8988T (cell line): ENCODE data around the gene ZDBF2.
A peak's percentile ranks its signal among the peaks of the same experiment; 100 is the strongest.
"Not testable (repeated sequence)": the region's sequence is repeated elsewhere in the genome, so short reads cannot be mapped to it uniquely, and the experiment has no call there.

ENCODE experiments used
- DNase-seq: peaks from one replicate; pipeline ENCODE4 v3.0.0; 2011

ZDBF2 gene

DNA sequence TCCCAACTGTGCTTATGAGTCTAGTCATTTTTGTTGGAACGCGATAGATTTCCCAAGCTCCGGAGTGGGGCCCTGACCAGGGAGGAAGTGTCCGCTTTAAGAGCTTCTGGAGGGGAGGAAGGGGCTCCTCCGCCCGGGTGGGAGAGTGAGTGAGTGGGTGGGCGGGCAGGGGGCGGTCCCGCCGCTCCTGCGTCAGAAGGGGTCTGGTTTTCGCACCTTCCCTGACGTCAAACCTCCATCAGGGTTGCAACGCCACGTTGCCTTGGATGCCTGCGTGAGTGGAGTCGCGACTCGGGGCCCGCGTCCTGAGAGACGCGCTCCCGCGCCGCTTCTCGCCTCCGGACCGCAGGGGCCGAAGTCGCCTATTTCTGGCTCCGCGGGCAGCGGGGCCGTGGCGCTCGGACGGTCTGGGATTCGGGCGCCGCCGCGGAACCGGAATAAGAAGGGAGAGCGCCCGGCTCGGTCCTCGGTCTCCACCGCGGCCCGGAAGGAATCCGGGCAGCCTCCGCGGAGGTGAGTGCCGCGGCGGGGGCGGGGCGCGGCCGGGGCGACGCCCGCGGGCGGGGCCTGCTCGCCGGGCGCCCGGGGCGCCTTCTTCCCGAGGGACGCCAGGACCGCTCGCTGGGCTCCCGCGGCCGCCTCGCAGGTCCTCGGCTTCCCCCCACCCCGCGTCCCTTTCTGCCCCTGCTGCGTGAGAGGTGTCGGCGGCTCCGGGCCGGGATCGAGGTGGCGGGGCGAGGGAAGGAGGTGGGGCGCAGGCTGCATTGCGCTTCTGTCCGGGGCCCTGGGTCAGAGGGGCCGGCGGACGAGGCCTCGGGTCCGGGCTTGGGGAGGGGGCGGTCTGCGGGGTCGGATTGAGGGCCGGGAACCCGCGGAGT lies at the start of gene ZDBF2:
Gene ZDBF2 (plus strand): TSS at position 230 of the 878 bp plus-strand sequence. CDS start 7,187 bp downstream, outside the sequence.
- peak; percentile 74 for DNase-seq

DNA sequence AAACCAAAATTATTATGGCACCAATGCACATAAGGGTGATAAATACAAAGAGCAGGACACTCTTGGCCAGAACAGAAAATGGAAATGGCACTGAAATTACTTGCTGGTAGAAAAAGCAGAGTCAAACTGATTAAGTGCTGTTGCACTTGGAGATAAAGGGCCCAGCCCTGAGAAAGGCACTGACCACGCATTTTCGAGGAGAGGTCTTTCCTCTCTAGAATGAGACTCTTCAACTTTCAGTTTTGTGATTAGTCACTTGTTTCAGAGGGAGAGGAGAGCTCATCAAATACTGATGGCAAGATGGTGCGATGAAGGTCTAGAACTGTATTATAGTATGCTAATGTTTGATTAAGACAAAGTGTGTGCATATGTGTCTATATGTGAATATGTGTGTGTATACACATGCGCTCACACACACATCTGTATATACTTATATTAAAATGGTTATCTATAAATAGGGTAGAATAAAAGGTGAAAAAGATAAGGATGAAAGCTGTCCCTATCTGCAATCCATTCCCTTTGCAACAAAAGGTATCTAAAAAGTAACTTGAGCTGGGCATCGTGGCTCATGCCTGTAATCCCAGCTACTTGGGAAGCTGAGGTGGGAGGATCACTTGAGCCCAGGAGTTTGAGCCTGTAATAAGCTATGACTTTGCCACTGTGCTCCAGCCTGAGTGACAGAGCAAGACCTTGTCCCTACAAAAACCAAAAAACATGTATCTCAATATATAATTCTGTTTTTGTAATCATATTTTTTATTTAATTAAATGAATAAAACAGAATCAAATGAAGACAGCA lies 48.8 kb upstream of the ZDBF2 start:
- DNase-seq, result no peak

DNA sequence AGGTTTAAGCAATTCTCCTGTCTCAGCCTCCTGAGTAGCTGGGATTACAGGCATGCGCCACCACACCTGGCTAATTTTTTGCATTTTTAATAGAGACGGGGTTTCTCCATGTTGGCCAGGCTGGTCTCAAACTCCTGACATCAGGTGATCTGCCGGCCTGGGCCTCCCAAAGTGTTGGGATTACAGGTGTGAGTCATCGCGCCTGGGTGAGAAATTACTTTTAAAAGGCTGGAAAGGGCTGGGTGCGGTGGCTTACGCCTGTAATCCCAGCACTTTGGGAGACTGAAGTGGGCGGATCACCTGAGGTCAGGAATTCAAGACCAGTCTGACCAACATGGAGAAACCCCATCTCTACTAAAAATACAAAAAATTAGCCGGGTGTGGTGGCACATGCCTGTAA lies 45.8 kb upstream of the ZDBF2 start:
- not testable (repeated sequence) for DNase-seq

DNA sequence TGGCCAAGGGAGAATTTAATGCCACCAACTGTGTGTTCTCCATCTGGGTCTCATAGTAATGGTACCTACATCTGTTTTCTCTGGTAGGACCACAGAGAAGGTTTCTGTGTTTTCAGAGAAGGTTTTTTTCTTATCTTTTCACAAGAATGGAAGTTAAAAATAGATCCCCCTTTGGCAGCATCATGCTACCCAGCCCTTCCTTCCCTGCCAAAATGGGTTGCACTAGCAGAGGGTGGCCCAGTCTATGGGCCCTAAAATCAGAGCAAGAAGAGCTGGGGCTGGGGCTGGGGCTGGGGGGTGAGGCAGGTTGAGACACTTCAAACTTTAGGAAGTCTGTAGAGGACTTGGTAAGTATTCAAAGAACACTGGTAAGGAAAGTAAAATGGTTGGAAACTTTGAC lies 44.8 kb upstream of the ZDBF2 start:
- DNase-seq, result no peak

DNA sequence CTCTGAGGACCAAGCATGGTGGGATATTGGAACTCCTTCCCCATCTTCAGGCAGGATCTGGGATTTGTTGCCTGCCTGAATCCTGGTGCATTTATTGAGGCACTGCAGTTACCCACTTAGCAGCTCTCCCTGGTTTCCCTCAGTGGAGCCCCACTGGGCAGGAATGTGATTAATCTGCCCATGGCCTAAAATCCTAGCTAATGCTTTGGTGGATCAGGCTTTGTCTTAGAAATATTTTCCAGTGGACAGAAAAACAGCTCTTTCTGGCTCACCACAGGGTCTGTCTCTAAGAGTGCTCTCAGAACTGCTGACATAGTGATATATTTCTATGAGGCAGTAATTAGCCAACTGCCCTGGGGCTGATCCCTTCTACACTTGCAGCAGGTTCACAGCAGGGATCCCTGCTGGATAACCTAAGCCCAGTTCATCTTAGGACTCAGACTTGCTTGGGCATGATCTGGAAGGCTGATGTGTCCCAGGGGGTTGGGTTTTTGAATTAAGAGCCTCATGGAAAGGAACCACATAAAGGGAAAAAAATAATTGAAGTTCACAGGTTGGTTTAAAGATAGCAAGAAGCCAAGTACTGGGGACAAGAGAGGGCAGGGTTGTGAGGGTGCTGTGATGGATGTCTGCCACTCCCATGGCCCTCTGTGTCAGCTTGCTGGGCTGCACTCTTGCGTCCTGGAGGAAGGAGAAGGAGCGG lies 44.3 kb upstream of the ZDBF2 start:
- DNase-seq, result no peak

DNA sequence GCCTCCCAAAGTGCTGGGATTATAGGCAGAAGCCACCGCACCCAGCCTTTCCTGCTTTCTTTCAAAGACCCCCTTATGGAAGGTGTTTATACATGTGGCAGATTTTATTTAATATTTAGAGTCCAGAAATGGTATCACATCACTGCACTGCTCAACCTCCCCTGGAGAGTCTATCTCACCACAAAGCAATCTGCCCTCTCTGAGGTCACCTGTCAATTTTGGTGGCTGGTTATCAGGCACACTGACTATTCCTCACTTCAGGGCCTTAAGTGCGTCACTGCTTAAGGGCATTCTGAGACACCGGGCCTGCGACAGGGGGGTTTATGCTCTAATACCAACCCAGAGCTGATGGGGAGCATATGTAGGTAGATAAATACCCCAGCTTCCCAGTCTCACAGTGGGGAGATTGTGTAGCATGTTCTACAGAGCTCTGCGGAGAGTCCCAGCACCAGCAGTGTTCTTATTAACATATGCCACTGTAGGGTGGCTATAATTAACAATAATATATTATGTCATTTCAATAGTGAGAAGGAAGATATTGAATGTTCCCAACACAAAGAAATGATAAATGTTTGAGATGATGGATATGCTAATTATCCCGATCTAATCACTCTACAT lies 42.7 kb upstream of the ZDBF2 start:
- no peak for DNase-seq

DNA sequence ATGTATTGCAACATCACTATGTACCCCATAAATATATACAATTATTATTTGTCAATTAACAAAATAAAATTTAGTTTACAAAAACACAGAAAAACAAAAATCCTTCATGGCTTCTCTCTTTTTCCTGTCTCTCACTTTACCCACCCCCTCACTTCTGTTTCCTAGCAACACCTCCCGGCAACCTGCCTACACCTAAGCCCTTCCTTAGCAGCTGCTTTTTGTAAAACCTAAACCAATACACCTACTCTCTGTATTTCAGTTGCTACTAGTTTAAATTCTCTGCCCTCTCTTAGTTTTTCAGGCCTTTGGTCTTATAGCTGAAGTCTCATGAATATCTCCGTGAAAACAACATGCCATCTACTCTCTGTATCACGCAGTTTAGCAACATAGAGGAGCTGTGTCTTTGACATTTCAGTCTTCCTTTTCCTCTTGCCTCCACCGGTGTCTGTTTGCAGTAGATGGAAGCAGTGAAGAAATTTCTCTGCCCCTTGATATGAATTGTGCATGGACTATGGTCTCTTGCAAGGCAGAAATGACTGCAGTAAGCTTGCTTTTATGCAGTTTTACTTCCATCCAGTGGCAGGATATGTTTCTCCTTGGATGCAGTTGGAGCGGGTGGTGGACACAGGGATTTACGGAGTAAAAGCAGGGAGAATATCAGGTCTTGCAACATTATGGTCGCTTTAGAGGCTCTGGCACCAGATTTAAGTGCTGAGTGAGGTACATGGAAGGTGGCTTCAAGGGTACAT lies 42.0 kb upstream of the ZDBF2 start:
- DNase-seq, result no peak

DNA sequence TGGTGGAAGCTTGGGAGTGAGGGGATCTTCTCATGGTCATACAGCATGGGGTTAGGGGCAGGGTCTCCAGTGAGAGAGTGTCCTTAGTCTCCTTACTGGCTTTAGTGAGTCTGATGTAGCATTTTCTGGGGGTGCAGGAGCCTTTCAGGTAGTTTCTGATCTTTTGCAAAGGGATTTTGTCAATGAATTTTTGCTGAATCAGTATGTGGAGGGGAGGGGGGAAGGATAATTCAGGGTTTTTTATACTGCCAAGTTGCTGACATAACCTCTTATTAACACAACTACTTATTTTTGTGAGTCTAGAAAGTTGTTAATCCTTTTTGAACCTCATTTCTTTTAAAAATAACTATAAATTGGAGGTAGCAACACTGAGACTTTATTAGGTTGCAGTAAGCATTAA lies 35.3 kb upstream of the ZDBF2 start:
- DNase-seq, result no peak

DNA sequence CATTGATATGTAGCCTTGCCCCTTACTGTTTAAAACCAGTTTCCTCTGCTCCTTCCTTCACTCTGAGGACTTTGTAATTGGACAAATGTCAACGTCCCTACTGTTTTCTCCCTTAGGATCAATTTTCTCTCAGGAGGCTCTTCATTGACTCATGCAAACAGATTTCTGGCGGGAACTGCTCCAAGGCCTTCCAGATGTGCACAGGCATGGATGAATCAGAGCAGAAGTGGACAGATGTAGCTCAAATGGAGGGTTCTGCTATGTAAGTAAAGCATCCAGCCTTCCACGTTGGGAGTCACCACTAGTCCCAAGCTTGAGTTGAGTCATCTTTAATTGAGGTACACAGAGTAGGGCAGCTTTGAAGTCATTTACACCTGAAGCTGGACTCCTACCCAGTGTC lies 34.1 kb upstream of the ZDBF2 start:
- DNase-seq, result no peak

DNA sequence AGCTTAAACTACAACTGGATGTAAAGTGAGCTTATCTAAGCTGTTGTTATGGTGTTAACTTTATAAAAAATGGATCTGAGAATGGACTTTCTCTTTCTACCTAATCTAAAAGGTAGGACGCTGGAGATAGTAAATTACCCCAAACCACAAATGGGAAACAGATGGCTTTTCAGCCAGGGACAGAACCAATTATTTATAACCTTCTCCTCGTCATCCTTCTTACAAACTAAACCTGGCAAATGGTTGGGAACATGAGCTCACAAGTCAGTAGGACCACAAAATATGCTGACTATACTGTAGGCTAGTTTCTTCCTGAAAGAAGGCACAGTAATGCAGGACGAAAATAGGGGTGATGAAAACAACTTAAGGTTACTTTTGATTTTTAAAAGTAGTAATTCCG lies 32.7 kb upstream of the ZDBF2 start:
- no peak for DNase-seq

DNA sequence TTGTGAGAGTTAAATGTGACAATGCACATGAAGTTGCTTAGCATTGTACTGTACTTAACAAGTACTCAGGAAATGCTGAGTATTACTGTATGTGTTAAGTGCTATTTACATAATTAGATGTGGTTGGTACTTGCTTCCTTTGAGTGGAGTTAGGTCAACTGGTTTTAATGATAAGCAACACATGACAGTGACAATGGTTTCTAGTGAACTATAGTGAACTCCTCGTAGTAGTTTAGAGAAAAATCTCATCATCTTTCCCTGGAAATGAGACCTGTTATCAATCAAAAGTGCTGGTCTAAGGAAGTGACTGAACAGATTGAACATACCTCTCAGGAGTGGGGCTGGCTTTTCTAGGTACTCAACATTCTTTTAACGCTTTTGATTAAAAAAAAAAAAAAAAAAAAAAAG lies 29.2 kb upstream of the ZDBF2 start:
- DNase-seq, result no peak

DNA sequence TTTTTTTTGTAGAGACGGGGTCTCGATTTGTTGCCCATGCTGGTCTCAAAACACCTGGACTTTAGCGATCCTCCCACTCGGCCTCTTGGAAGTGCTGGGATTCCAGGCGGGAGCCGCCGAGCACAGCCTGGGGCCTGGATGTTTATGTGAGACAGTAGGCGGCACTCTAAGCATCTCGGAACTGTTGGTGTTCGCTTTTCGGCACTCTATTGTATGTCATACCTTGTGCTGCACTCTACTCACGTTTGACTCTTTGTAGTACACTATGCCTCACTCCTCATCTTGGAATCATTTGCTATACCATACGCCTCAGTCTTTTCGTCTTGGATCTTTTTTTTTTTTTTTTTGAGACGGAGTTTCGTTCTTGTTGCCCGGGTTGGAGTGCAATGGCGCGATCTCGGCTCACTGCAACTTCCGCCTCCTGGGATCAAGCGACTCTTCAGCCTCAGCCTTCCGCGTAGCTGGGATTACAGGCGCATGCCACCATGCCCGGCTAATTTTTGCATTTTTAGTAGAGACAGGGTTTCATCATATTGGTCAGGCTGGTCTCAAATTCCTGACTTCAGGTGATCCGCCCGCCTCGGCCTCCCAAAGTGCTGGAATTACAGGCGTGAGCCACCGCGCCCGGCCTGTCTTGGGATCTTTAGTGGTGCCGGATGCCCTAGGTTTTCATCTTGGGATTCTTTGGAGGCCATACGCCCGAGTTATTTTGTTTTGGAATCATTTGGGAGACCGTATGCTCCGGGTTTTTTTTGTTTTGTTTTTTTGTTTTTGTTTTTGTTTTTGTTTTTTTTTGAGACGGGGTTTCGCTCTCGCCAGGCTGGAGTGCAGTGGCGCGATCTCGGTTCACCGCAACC lies 24.2 kb upstream of the ZDBF2 start:
- DNase-seq, result peak; percentile 31

DNA sequence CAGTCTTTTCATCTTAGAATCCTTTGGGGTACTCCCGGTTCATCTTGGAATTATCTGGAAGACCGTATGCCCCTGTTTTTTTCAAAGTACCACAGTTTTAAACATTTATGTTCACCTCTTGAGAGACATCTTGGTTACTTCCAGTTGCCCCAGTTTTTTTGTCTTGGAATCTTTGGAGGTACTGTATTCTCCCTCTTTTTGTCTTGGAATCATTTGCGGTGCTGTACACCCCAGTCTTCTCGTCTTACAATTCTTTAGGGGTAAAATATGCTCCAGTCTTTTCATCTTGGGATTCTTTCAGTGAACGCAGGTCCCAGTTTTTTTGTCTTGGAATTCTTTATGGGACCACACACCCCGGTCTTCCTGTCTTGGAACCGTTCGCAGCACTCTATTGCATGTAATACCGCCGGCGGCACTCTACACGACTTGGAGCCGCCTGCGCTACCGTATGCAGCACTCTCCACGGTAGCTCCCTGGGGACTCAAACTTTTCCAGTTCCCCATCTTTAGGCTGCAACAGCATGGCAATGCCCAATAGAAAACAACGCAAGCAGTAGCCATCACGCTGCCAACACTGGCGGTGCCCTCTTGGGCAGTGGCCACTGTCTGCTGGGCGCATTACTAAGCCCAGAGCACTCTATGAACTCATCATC lies 21.2 kb upstream of the ZDBF2 start:
- no peak for DNase-seq

DNA sequence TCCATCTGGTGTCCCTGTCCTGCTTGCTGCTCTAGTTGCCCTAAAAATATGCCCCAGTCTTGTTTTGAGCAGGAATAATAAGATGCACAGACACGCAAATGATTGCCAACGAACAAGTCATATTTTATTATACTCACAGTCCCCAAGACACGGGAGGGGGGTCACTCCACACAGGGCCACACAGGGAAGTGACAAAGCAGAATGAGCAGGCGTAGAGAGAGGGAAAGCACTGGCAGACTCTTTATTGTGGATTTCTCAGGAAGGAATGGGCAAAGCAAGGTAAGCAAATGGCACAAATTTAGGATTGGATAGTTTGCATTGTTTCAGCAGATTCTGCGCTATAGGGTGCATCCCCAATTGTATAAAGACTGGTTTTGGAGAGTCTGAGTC lies 20.7 kb upstream of the ZDBF2 start:
- DNase-seq, result no peak

DNA sequence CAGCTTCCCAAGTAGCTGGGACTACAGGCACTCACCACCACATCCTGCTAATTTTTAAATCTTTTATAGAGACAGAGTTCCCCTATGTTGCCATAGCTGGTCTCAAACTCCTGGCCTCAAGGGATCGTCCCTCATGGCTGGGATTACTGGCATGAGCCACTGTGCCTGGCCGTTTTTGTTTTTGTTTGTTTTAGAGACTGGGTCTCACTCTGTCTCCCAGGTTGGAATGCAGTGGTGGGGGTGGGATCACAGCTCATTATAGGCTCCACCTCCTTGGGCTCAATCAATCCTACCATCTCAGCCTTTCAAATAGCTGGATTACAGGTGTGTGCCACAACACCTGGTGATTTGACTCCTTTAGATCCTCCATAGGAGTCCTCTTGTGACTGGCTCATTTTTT lies 19.5 kb upstream of the ZDBF2 start:
- no peak for DNase-seq

DNA sequence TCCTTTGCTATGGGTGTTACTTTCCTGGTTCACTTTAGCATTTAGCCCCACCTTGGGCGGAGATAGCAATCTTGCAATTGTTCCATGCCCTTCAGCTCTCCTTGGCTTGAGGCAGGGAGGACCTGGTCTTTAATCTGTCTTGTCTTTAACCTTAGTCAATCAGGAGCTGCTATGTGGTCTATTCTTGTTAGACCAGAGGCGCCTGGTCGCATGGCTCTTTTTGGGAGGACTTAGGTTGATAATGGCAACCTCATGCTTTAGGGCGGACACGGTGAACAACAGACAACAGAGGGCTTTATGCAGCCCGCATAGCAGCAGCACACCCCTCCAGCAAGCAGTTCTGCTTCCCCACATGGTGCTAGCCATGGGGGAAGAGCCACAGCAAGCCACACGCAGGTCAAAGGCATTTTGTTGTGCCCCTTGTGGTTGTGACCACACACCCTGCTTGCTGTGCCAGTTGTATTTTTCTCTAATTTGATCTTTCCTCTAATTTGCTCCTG lies 17.7 kb upstream of the ZDBF2 start:
- DNase-seq, result no peak

DNA sequence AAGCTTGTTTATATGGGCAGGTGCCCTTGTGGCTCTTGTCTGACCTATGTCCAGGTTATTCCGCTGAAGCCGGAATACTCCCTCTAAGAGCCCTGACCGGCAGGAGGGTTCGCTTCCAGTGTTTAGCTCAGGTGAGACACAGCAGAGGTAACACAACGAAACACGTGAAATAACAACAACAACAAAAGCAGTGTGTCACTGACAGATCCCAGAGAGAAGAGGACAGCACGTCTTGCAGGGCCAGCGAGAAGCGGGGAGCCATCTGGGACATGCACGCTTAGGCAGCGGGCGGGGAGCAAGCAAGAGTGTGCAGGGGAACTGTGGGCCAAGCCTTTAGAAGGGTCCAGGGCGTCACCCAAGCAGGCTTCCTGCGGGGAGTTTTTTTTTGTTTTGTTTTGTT lies 17.1 kb upstream of the ZDBF2 start:
- no peak for DNase-seq

DNA sequence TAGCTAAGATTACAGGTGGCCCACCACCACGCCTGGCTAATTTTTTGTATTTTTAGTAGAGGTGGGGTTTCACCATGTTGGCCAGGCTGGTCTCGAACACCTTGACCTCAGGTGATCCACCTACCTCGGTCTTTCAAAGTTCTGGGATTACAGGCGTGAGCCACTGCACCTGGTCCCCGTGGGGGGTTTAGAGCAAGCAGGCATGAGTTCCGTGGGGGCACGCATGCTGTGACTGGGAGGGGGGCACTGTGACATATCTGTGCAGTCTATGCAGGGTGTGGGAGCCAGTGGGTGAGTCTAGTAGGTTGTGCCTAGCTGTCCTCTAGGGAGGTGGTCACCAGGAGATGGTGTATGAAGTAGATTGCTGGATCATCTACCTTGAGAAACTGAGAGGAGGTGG lies 16.6 kb upstream of the ZDBF2 start:
- DNase-seq, result no peak

DNA sequence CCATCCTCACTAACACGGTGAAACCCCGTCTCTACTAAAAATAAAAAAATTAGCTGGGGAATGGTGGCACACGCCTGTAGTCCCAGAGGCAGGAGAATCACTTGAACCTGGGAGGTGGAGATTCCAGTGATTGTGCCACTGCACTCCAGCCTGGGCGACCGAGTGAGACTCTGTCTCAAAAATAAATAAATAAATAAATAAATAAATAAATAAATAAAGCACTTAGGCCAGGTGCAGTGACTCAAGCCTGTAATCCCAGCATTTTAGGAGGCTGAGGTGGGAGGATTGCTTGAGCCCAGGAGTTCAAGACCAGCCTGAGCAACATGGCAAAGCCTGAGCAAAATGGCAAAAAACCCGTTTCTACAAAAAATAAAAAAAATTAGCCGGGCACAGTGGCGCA lies 15.8 kb upstream of the ZDBF2 start:
- DNase-seq, result not testable (repeated sequence)

DNA sequence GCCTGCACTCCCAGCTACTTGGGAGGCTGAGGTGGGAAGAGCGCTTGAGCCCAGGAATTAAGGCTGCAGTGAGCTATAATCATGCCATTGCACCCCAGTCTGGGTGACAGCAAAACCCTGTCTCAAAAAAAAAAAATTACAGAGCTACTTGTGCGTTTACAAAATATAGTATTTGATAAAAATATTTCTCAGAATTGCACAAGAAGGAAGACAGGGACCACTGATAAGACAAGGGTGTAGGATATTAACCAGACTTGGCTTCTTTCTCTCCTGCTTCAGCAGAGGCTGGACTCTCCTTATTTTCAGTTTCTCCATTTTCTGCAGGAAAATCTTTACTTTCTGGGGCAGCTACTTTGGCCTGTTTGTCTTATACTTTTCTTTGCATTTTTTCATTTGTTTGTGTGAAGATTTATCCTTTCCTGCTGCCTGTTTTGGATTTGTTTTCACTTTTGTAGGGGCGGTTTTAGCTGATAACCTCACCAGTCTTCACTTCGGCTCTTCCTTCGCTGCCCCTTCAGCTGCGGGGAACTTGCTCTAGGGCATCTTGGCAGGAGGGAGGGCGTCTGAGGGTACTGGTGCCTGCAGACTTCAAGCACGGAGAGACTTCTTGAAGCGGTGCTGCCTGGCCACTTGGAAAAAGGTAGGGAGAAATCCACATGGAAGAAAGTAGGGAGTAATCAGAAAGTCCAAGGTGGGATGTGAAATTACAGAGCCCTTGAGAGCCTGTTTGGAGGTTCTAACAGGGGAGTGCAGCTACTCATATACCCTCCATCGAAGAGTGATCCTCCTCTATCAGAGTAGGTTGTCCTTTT lies 14.9 kb upstream of the ZDBF2 start:
- DNase-seq, result no peak
